AG09309 (cell line): ENCODE results near the gene ELK4.

Source experiments
- DNase-seq: peaks from one replicate; pipeline ENCODE4 v3.0.0-alpha.2; 2010; ENCODE audit warnings: low read depth
- H3K4me3 ChIP-seq: 2 replicates; pipeline ENCODE4 v1.5.1; 2011; ENCODE audit warnings: mild to moderate bottlenecking, low read depth, low read length, moderate library complexity; ENCODE audit not compliant: control insufficient read depth
- TF ChIP-seq, protein P1 (sequence below): IDR thresholded peaks from 2 replicates; pipeline ENCODE4 v1.5.1; 2011; ENCODE audit warnings: mild to moderate bottlenecking, low read depth, low read length, inconsistent platforms; ENCODE audit not compliant: insufficient read depth, control insufficient read depth; ENCODE audit errors: missing control alignments

ELK4 gene

DNA sequence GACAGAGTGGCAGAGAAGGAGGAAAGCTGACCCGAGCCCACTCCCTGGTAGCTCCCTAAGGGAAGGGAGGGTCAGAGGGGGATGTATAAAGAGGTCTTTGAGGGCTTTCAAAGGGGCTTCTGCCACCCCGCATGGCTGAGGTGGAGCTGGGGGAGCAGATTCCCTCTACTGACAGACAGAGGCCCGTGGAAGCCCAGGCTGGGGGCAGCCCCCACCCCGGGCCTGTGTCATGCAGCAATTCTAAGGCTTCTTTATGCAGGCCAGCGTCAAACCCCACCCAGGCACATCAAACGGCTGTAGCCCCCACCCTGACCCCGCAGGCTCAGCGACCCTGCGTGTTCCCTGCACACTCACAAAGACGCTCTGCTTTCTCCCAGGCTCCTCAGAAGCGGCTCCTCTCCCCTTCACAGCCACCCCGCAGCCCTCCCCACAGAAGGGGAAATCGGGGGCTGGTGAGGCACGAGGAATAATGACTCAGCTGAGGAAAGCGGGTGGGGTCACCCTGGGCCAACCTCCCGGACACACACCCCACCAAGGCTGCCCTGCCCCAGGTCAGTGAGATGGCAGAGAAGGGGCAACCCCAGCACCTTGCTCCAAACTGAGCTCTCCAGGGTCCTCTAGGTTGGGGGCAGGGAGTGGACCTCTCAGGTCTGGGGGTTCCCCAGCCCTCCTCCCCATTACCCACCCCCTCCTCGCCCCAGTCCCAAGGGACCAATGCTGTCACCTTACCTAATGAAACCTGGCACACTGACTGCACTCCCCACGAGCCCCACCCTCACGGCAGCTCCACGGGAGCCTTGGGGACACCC is 37.7 kb upstream of the ELK4 start:
- TF ChIP-seq, protein P1, sequence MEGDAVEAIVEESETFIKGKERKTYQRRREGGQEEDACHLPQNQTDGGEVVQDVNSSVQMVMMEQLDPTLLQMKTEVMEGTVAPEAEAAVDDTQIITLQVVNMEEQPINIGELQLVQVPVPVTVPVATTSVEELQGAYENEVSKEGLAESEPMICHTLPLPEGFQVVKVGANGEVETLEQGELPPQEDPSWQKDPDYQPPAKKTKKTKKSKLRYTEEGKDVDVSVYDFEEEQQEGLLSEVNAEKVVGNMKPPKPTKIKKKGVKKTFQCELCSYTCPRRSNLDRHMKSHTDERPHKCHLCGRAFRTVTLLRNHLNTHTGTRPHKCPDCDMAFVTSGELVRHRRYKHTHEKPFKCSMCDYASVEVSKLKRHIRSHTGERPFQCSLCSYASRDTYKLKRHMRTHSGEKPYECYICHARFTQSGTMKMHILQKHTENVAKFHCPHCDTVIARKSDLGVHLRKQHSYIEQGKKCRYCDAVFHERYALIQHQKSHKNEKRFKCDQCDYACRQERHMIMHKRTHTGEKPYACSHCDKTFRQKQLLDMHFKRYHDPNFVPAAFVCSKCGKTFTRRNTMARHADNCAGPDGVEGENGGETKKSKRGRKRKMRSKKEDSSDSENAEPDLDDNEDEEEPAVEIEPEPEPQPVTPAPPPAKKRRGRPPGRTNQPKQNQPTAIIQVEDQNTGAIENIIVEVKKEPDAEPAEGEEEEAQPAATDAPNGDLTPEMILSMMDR: no peak
- no peak overlapping the region for H3K4me3 ChIP-seq
- no peak for DNase-seq

DNA sequence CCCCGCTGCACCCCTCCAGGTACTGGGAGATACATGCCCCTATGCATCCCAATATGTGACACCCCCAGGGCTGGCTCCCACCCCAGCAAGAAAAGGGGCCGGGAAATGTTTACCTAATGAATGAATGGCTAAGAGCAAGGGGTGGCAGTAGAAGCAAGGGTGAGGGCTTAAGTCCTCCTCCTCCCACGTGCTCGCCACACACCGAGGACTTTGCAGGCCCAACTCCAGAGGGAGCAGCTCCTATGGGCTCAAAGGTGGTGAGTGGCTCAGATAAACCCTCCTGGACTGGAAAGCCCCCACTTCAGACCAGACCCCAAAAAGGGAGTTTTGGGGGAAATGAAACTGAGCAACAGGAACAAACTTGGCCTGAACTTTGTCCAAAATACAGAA is 37.1 kb upstream of the ELK4 start:
- TF ChIP-seq, protein P1: no peak
- no peak overlapping the region for H3K4me3 ChIP-seq

DNA sequence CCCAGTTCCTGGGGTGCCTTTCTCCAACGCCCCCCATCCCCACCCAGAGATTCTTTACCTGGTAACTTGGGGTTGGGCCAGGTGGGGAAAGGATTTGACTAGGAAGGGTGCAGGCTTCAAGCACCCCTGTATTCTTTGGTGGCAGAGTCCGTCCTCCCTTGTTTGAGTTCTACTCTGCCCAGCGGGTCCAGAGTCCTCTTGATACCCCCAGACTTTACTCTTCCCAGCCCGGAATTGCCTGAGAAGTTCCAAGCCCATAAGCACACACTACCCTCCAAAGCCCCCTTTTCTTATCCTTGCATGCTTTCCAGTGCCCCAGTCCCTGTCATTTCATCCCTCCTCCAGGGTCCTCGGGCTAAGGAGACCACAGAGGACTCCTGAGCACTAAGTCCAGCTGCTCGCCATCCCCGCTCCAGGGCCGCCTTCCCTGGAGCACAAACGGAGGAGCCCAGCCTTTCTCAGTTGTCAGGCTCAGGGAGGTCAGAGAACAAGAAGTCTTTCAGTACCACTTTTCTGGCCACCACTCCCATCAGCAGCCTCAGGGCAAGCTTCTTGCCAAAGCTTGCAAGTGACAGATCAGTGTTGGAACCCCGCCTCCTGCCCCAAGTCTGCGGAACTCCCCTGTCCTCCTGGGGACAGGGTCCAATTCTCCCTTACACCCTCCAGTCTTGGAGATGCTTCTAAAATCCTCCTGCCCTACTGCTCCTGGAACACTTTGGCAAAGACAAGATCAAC is 36.3 kb upstream of the ELK4 start:
- H3K4me3 ChIP-seq: no peak overlapping the region
- TF ChIP-seq, protein P1: no peak
- DNase-seq: no peak

More for the DNA sequence above, 37.1 kb upstream of the ELK4 start:
- no peak for DNase-seq

DNA sequence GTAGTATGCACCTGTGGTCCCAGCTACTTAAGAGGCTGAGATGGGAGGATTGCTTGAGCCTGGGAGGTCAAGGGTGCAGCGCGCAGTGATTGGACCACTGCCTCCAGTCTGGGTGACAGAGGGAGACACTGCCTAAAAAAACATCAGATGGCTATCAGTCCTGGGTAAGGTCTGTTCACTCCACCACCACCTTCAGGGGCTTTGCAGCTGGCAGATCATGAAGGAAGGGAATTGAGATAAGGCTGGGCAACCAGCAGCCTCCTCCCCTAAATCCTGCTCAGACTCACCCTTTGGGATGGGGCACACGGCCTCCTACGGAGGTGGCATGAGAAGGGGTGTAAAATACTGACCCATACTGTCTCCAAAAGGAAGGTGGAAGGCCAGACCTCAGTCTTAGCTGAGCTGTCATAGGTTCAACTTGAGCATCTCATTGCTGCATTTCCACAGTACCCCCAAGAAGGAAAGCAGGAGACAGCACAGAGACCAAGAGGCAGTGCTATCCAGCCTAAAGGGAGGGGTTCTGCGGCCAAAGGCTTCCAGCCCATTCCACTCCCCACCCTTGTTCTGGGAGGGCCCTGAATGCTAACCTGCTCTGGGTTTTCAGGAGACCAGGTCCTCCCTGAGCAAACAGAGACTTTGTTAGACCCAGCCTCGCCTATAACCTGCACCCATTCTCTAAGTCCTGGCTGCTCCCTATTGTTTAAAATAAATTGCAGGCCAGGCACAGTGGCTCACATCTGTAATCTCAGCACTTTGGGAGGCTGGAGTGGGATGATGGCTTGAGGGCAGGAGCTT is 34.8 kb upstream of the ELK4 start:
- H3K4me3 ChIP-seq: no peak overlapping the region
- DNase-seq: no peak
- TF ChIP-seq, protein P1: no peak

DNA sequence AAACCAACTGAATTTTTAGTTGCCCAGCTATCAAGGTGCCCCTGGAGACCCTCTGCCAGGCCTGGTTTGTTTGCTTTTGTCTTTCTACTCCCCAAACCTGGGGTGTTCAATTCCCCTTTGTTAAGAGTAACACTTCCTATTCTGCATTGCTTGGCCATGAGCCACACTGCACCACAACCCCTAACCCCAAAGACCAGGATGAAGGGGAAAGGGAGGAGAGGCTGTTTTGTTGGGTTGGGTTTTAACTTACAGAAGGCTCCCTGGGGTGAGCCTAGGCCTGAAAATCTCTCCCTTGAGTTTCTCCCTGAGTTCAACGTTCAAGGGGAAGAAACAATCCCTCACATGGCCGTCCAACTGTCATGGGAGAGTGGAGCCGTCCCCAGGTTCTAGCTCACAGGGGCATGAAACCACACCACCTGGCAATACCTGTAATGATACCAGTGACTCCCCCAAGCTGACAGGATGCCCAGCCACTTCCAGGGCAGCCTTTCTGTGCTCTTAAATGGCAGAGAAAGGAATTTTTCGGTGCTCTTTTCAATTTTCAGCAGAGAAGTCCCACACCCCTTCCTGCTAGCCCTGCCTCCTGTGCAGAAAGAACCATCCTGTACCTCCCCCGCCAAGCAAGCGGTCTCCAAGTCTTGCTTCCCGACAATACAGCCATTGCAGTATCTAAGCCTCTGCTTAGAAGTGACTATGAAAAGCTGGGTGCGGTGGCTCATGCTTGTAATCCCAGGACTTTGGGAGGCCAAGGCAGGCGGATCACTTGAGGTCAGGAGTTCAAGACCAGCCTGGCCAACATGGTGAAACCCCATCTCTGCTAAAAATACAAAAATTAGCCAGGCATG is 33.6 kb upstream of the ELK4 start:
- DNase-seq: no peak
- TF ChIP-seq, protein P1: no peak
- H3K4me3 ChIP-seq: no peak overlapping the region
